Measurements from ENCODE around the gene PHF1.
A peak's percentile ranks its signal among the peaks of the same experiment; 100 is the strongest.

The PHF1 gene

GRCh38 chr6:33419580-33420490 is 9.0 kb downstream of the PHF1 start, which contains the start of gene SYNGAP1:
Gene SYNGAP1, plus strand, starts transcription at chr6:33420065. Its CDS starts 200 bp downstream, at chr6:33420265.
- H3K79me2 ChIP-seq (ENCODE audit: low read length), result peaks cover 19% of the 10 kb centered on the region
- no peaks in the 10 kb centered on the region for H4K20me1 ChIP-seq (ENCODE audit: insufficient read depth, low read length)
- peak within 1 kb of the TSS; percentile 98 for H3K4me2 ChIP-seq (ENCODE audit: low read length)
- no peaks in the 10 kb centered on the region for H3K36me3 ChIP-seq (replicated peaks; ENCODE audit: low read depth, low read length)
- peak within 1 kb of the TSS; percentile 87 for H3K4me3 ChIP-seq (ENCODE audit: low read length)
- H3K4me1 ChIP-seq (ENCODE audit: low read length), result peaks cover 37% of the 10 kb centered on the region
- no peaks in the 10 kb centered on the region for H3K9me3 ChIP-seq (ENCODE audit: insufficient read depth, low read length)
- H3K27ac ChIP-seq (ENCODE audit: low read length), result peak within 1 kb of the TSS; percentile 81; the same call in 1 of the 2 replicates
- TF ChIP-seq EZH2phosphoT487 (IDR thresholded peaks at IDR 0.05; ENCODE audit: low read depth) (no peak), CTCF (IDR thresholded peaks at IDR 0.05; ENCODE audit: low read depth, low read length) (no peak)
- H2AFZ ChIP-seq (ENCODE audit: low read depth, low read length), result no peak within 1 kb of the TSS
- peak within 1 kb of the TSS; percentile 91; the same call in 1 of the 2 replicates for H3K9ac ChIP-seq (ENCODE audit: low read length)
- 0 out of 2 replicates have a peak, but pooled peaks cover 2% of the 10 kb centered on the region for H3K27me3 ChIP-seq (ENCODE audit: low read depth, low read length)

- Histone ChIP-seq H3K4me3 (ENCODE audit: low read length) (no peak overlapping the region), H4K20me1 (ENCODE audit: insufficient read depth, low read length) (no peaks in the 10 kb centered on the region), H3K4me1 (ENCODE audit: low read length) (peaks cover 38% of the 10 kb centered on the region), H3K36me3 (replicated peaks; ENCODE audit: low read depth, low read length) (no peaks in the 10 kb centered on the region), H3K4me2 (ENCODE audit: low read length) (no peak overlapping the region), H3K27me3 (ENCODE audit: low read depth, low read length) (0 out of 2 replicates have a peak, but pooled peaks cover 2% of the 10 kb centered on the region), H2AFZ (ENCODE audit: low read depth, low read length) (no peak overlapping the region), H3K9me3 (ENCODE audit: insufficient read depth, low read length) (no peaks in the 10 kb centered on the region), H3K9ac (ENCODE audit: low read length) (no peak overlapping the region), H3K79me2 (ENCODE audit: low read length) (peaks cover 18% of the 10 kb centered on the region), H3K27ac (ENCODE audit: low read length) (no peak overlapping the region)
- TF ChIP-seq EZH2phosphoT487 (IDR thresholded peaks at IDR 0.05; ENCODE audit: low read depth) (no peak), CTCF (IDR thresholded peaks at IDR 0.05; ENCODE audit: low read depth, low read length) (no peak)
Measured at GRCh38 chr6:33420491-33421343, 9.9 kb downstream of the PHF1 start.

GRCh38 chr6:33421344-33421643 is 10.5 kb downstream of the PHF1 start:
- Histone ChIP-seq H3K9ac (ENCODE audit: low read length) (no peak overlapping the region), H3K27ac (ENCODE audit: low read length) (no peak overlapping the region), H2AFZ (ENCODE audit: low read depth, low read length) (no peak overlapping the region), H3K4me1 (ENCODE audit: low read length) (peaks cover 33% of the 10 kb centered on the region), H3K36me3 (replicated peaks; ENCODE audit: low read depth, low read length) (no peaks in the 10 kb centered on the region), H3K27me3 (ENCODE audit: low read depth, low read length) (0 out of 2 replicates have a peak, but pooled peaks cover 2% of the 10 kb centered on the region), H3K79me2 (ENCODE audit: low read length) (peaks cover 14% of the 10 kb centered on the region), H3K9me3 (ENCODE audit: insufficient read depth, low read length) (no peaks in the 10 kb centered on the region), H4K20me1 (ENCODE audit: insufficient read depth, low read length) (no peaks in the 10 kb centered on the region), H3K4me3 (ENCODE audit: low read length) (no peak overlapping the region), H3K4me2 (ENCODE audit: low read length) (no peak overlapping the region)
- TF ChIP-seq EZH2phosphoT487 (IDR thresholded peaks at IDR 0.05; ENCODE audit: low read depth) (no peak), CTCF (IDR thresholded peaks at IDR 0.05; ENCODE audit: low read depth, low read length) (no peak)

GRCh38 chr6:33423777-33424176 is 13.0 kb downstream of the PHF1 start:
- no peak overlapping the region for H3K4me2 ChIP-seq (ENCODE audit: low read length)
- no peak overlapping the region for H2AFZ ChIP-seq (ENCODE audit: low read depth, low read length)
- no peak overlapping the region for H3K9ac ChIP-seq (ENCODE audit: low read length)
- TF ChIP-seq CTCF (IDR thresholded peaks at IDR 0.05; ENCODE audit: low read depth, low read length) (no peak), EZH2phosphoT487 (IDR thresholded peaks at IDR 0.05; ENCODE audit: low read depth) (no peak)
- H3K36me3 ChIP-seq (replicated peaks; ENCODE audit: low read depth, low read length), result no peaks in the 10 kb centered on the region
- H3K27me3 ChIP-seq (ENCODE audit: low read depth, low read length), result 0 out of 2 replicates have a peak, but pooled peaks cover 2% of the 10 kb centered on the region
- H3K27ac ChIP-seq (ENCODE audit: low read length), result no peak overlapping the region
- no peaks in the 10 kb centered on the region for H4K20me1 ChIP-seq (ENCODE audit: insufficient read depth, low read length)
- H3K79me2 ChIP-seq (ENCODE audit: low read length), result no peaks in the 10 kb centered on the region
- no peak overlapping the region for H3K4me3 ChIP-seq (ENCODE audit: low read length)
- no peaks in the 10 kb centered on the region for H3K9me3 ChIP-seq (ENCODE audit: insufficient read depth, low read length)
- peaks cover 26% of the 10 kb centered on the region for H3K4me1 ChIP-seq (ENCODE audit: low read length)

Data from OCI-LY3 (cell line).